Cardiac muscle cell (in vitro differentiated cells and primary cell): ENCODE measurements around the gene FBXW5. TPM values are rescaled to one million over a fixed set of nuclear protein-coding genes. Genes with fewer than 3 reads are reported as not detected.

ENCODE experiments used
- DNase-seq, 2 donors: peaks; one replicate each; pipeline versions ENCODE4 v3.0.0 to v3.0.0-alpha.2; 2010 to 2017; ENCODE audit warnings: low read depth in 1 of 2, low spot score in 1 of 2
- H3K27ac ChIP-seq: fragments of 200-600 bp; sonication (generic); 2 replicates; pipeline ENCODE4 v1.5.1; 2016
- H3K27me3 ChIP-seq: fragments of 200-600 bp; sonication (generic); 2 replicates; pipeline ENCODE4 v1.6.0; 2016; ENCODE audit warnings: control low read depth
- H3K36me3 ChIP-seq: fragments of 200-600 bp; sonication (generic); 2 replicates; pipeline ENCODE4 v1.5.1; 2016; ENCODE audit warnings: control low read depth
- H3K4me1 ChIP-seq: fragments of 200-600 bp; sonication (generic); 2 replicates; pipeline ENCODE4 v1.8.1; 2017; ENCODE audit warnings: low read depth, mild to moderate bottlenecking, mixed run types
- H3K4me3 ChIP-seq: fragments of 200-600 bp; sonication (generic); 2 replicates; pipeline ENCODE4 v1.5.1; 2016; ENCODE audit warnings: mild to moderate bottlenecking
- H3K9me3 ChIP-seq: fragments of 200-600 bp; sonication (generic); 2 replicates; pipeline ENCODE4 v1.5.1; 2017; ENCODE audit warnings: low read depth, mild to moderate bottlenecking, control low read depth
- polyA plus RNA-seq: library from polyadenylated mRNA; unstranded; fragments of >200 nt; fragmentation: Nextera tagmentation; extraction: Ambion mirVana; gene quantifications from 2 replicates; pipeline ENCODE4 v1.2.1, GENCODE V29; 2016
- total RNA-seq: library from RNA; depleted of rRNA; stranded (reverse); fragments of >200 nt; gene quantifications from 2 replicates; pipeline ENCODE4 v1.2.3, GENCODE V29; 2016
- TF ChIP-seq, protein P1 (sequence below): IDR thresholded peaks from 2 replicates; pipeline ENCODE4 v1.5.1; 2012; ENCODE audit warnings: low read depth, mild to moderate bottlenecking, low read length

FBXW5 gene
- total and polyA plus RNA-seq, 2 experiments from 2014 or later, result 119 to 188 TPM

DNA sequence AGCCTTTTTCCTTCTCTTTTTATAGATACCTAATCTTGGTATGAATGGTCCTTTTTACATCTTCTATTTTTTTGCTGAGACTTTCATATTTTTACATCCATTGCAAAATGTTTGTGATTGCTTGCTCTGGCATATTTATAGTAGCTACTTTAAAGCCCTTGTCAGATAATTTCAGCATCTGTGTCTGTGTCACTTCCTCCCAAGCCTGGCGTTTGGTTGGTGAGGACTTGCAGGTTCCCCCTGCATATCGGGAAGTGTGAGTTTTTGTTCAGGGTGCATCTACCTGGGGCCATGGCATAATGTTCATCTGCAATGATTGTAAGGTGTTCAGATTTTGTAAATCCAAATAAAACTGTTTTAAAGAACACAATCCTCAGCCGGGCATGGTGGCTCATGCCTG, 8.9 kb downstream of the FBXW5 start:
- no peaks in the 10 kb centered on the region for H3K9me3 ChIP-seq
- DNase-seq, result no peak
- H3K36me3 ChIP-seq, result peaks cover 8% of the 10 kb centered on the region

DNA sequence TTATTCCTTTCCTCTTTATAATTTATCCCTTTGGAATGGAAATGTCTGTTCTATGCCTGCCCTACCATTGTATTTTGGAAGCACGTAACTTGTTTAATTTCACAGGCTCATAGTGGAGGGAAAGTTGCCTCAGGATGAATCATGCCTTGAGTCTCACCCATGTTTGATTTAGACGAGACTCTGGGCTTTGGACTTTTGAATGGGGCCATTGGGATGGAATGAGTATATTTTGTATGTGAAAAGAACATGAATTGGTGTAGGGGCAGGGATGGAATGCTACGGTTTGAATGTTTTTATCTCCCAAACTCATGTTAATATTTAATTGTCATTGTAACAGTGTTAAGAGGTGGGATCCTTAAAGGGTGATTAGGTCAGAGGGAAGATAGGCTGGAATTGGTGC, 10.3 kb downstream of the FBXW5 start:
- Histone ChIP-seq H3K36me3 (no peaks in the 10 kb centered on the region), H3K27me3 (no peaks in the 10 kb centered on the region), H3K4me1 (no peaks in the 10 kb centered on the region), H3K27ac (no peak overlapping the region), H3K4me3 (no peak overlapping the region), H3K9me3 (no peaks in the 10 kb centered on the region)
- TF ChIP-seq, protein P1, sequence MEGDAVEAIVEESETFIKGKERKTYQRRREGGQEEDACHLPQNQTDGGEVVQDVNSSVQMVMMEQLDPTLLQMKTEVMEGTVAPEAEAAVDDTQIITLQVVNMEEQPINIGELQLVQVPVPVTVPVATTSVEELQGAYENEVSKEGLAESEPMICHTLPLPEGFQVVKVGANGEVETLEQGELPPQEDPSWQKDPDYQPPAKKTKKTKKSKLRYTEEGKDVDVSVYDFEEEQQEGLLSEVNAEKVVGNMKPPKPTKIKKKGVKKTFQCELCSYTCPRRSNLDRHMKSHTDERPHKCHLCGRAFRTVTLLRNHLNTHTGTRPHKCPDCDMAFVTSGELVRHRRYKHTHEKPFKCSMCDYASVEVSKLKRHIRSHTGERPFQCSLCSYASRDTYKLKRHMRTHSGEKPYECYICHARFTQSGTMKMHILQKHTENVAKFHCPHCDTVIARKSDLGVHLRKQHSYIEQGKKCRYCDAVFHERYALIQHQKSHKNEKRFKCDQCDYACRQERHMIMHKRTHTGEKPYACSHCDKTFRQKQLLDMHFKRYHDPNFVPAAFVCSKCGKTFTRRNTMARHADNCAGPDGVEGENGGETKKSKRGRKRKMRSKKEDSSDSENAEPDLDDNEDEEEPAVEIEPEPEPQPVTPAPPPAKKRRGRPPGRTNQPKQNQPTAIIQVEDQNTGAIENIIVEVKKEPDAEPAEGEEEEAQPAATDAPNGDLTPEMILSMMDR, result no peak
- no peak for DNase-seq

More for the DNA sequence above, 8.9 kb downstream of the FBXW5 start:
- no peak overlapping the region for H3K4me3 ChIP-seq
- no peaks in the 10 kb centered on the region for H3K4me1 ChIP-seq
- H3K27ac ChIP-seq, result no peak overlapping the region
- no peaks in the 10 kb centered on the region for H3K27me3 ChIP-seq
- TF ChIP-seq, protein P1, result no peak

DNA sequence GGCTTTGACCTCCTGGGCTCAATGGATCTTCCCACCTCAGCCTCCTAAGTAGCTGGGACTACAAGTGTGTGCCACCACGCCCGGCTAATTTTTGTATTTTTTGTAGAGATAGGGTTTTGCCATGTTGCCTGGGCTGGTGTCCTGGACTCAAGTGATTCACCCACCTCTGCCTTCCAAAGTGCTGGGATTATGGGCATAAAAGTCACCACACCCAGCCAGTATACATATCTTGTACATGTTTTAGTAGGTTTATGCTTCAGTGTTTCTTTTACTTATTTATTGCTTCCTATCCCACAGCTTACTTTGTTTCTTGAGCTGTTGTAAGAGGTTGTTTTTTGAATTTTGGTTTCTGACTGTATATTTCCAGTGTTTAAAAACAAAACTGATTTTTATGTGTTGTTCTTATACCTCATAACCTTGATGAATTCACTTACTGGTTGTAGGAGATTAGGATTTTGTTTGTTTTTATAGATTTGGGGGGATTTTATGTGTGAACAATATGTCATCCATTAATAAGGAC, 12.9 kb downstream of the FBXW5 start:
- Histone ChIP-seq H3K4me1 (no peaks in the 10 kb centered on the region), H3K27me3 (no peaks in the 10 kb centered on the region), H3K4me3 (no peak overlapping the region), H3K9me3 (no peaks in the 10 kb centered on the region), H3K36me3 (peaks cover 4% of the 10 kb centered on the region), H3K27ac (no peak overlapping the region)
- no peak for DNase-seq
- TF ChIP-seq, protein P1, result no peak

DNA sequence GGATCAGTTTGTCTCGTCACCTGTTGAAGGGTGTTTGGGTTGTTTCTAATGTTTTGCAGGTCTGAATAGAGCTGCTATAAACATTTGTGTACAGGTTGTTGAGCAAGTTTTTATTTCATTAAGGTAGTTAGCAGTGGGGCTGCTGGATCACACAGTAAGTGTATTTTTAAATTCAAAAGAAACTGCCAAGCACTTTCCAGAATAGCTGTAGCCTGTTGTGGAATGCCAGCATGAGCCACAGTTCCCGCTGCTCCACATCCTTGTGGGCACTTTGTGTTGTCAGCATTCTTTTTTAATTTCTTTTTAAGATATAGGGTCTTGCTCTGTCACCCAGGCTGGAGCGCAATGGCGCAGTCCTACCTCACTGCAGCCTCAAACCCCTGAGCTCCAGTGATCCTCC, 14.5 kb downstream of the FBXW5 start:
- H3K9me3 ChIP-seq, result no peaks in the 10 kb centered on the region
- peaks cover 4% of the 10 kb centered on the region for H3K36me3 ChIP-seq
- no peaks in the 10 kb centered on the region for H3K4me1 ChIP-seq
- no peak overlapping the region for H3K4me3 ChIP-seq
- no peak overlapping the region for H3K27ac ChIP-seq
- TF ChIP-seq, protein P1, result no peak
- H3K27me3 ChIP-seq, result no peaks in the 10 kb centered on the region
- no peak for DNase-seq

DNA sequence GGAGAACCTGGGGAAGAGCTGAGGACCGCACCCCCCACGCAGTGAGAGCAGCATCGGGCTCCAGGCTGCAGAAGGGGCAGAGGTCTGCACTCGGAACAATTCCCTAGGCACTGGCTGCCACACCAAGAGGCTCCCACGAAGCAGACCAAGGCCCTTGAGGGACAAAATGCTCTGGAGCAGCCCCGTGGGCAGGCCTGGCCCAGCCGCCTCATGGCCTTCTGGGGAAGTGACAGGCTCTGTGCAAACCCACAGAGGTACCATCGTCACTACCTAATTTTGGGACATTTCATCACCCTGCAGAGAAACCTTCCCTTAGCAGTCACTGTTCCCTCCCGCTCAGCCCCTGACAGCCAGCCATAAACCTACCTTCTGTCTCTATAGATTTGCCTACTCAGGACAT, 15.9 kb downstream of the FBXW5 start:
- no peak for DNase-seq

More for the DNA sequence above, 15.9 kb downstream of the FBXW5 start:
- Histone ChIP-seq H3K4me3 (no peak overlapping the region), H3K27ac (no peak overlapping the region), H3K36me3 (peaks cover 9% of the 10 kb centered on the region), H3K9me3 (no peaks in the 10 kb centered on the region), H3K4me1 (no peaks in the 10 kb centered on the region), H3K27me3 (no peaks in the 10 kb centered on the region)
- TF ChIP-seq, protein P1, result no peak
